ENCODE results near the gene GMDS. TPM values are rescaled to one million over a fixed set of nuclear protein-coding genes. Genes with fewer than 3 reads are reported as not detected.

Gene GMDS
- total RNA-seq, 1 experiment from 2014 or later, result 31.1 TPM

DNA sequence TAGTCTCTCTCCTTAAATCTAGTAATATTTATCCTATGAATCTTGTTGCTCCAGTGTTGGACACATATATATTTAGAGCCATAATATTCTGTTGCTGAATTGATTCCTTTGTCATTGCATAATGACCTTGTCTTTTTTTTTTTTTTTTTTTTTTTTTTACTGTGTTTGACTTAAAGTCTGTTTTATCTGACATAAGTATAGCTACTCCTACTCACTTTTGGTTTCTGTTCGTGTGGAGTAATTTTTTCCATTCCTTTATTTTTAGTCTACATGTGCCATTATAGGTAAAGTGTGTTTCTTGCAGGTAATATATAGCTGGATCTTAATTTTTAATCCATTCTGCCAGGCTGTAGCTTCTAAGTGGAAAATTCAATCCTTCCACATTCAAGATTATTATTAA, 166.5 kb downstream of the GMDS start:
- POLR2A ChIA-PET, result no interaction called here
- BruUV-seq (replicated peaks), result no TSS peak
- no peaks in the 10 kb centered on the region for H3K36me3 Mint-ChIP-seq (ENCODE audit: insufficient read depth, unreplicated experiment)

DNA sequence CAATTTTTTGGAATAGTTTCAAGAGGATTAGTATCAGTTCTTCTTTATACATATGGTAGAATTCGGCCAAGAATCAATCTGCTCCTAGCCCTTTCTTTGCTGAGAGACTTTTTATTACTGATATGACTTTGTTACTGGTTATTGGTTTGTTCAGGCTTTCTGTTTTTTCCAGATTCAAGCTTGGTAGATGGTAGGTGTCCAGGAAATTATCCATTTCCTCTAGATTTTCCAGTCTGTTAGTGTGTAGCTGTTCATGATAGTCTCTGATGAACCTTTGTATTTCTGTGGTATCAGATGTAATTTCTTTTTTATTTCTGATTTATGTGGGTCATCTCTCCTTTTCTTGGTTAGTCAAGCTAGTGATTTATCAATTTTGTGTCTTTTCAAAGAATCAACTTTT, 167.6 kb downstream of the GMDS start:
- POLR2A ChIA-PET, result no interaction called here

More for the DNA sequence above, 166.5 kb downstream of the GMDS start:
- no peak for DNase-seq
- Mint-ChIP-seq H3K9me3 (ENCODE audit: unreplicated experiment) (no peaks in the 10 kb centered on the region), H3K4me3 (ENCODE audit: unreplicated experiment) (no peak overlapping the region), H3K4me1 (ENCODE audit: low read depth, unreplicated experiment) (no peaks in the 10 kb centered on the region), H3K27ac (ENCODE audit: unreplicated experiment) (no peak overlapping the region), H3K27me3 (ENCODE audit: insufficient read depth, unreplicated experiment) (no peaks in the 10 kb centered on the region)
- TF ChIP-seq CTCF (IDR thresholded peaks at IDR 0.05; ENCODE audit: insufficient read depth in 1 of 2, low read depth in 1 of 2, low read length in 1 of 2, severe bottlenecking in 1 of 2, unreplicated experiment in 1 of 2), result no peak
- Histone ChIP-seq H3K4me1 (no peaks in the 10 kb centered on the region), H3K27me3 (replicated peaks; ENCODE audit: control insufficient read depth, insufficient read depth, low read length) (no peaks in the 10 kb centered on the region), H3K36me3 (ENCODE audit: control insufficient read depth, insufficient read depth, low read length) (no peaks in the 10 kb centered on the region), H3K4me3 (ENCODE audit: low read depth, low read length) (no peak overlapping the region), H3K9me3 (no peaks in the 10 kb centered on the region)
- intact Hi-C loops (cut with micrococcal nuclease; ENCODE audit: unreplicated experiment), result no loop called here
- CTCF ChIA-PET, result interaction anchor here (0.6 kb wide), 1 partner anchor 322 kb away, joined by 3 read pairs; no protein-coding TSS in a partner anchor

DNA sequence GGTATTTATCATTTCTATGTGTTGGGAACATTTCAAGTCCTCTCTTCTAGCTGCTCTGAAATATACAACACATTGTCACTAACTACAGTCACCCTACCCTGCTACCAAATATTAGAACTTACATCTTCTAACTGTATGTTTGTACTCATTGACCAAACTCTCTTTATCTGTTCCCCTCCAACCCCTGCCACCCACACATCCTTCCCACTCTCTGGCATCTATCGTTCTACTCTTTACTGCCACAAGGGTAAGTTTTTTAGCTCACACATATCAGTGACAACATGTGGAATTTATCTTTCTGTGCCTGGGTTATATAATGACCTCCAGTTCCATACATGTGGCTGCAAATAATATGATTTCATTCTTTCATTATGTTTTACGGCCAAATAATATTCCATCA, 171.9 kb downstream of the GMDS start:
- Histone ChIP-seq H3K27me3 (replicated peaks; ENCODE audit: control insufficient read depth, insufficient read depth, low read length) (no peaks in the 10 kb centered on the region), H3K4me1 (no peaks in the 10 kb centered on the region), H3K9me3 (no peaks in the 10 kb centered on the region), H3K36me3 (ENCODE audit: control insufficient read depth, insufficient read depth, low read length) (no peaks in the 10 kb centered on the region), H3K4me3 (ENCODE audit: low read depth, low read length) (no peak overlapping the region)
- no TSS peak for BruUV-seq (replicated peaks)
- CTCF ChIA-PET, result no interaction called here
- intact Hi-C loops (cut with micrococcal nuclease; ENCODE audit: unreplicated experiment), result no loop called here
- TF ChIP-seq CTCF (IDR thresholded peaks at IDR 0.05; ENCODE audit: insufficient read depth in 1 of 2, low read depth in 1 of 2, low read length in 1 of 2, severe bottlenecking in 1 of 2, unreplicated experiment in 1 of 2), result no peak
- H3K9me3 Mint-ChIP-seq (ENCODE audit: unreplicated experiment), result no peaks in the 10 kb centered on the region
- H3K36me3 Mint-ChIP-seq (ENCODE audit: insufficient read depth, unreplicated experiment), result no peaks in the 10 kb centered on the region
- H3K4me1 Mint-ChIP-seq (ENCODE audit: low read depth, unreplicated experiment), result no peaks in the 10 kb centered on the region
- no peak overlapping the region for H3K4me3 Mint-ChIP-seq (ENCODE audit: unreplicated experiment)
- H3K27ac Mint-ChIP-seq (ENCODE audit: unreplicated experiment), result no peak overlapping the region
- H3K27me3 Mint-ChIP-seq (ENCODE audit: insufficient read depth, unreplicated experiment), result no peaks in the 10 kb centered on the region
- no peak for DNase-seq
- POLR2A ChIA-PET, result no interaction called here

More for the DNA sequence above, 167.6 kb downstream of the GMDS start:
- H3K27ac Mint-ChIP-seq (ENCODE audit: unreplicated experiment), result no peak overlapping the region
- Histone ChIP-seq H3K4me1 (no peaks in the 10 kb centered on the region), H3K9me3 (no peaks in the 10 kb centered on the region), H3K36me3 (ENCODE audit: control insufficient read depth, insufficient read depth, low read length) (no peaks in the 10 kb centered on the region), H3K4me3 (ENCODE audit: low read depth, low read length) (no peak overlapping the region), H3K27me3 (replicated peaks; ENCODE audit: control insufficient read depth, insufficient read depth, low read length) (no peaks in the 10 kb centered on the region)
- intact Hi-C loops (cut with micrococcal nuclease; ENCODE audit: unreplicated experiment), result no loop called here
- CTCF ChIA-PET, result no interaction called here
- no TSS peak for BruUV-seq (replicated peaks)
- DNase-seq, result no peak
- H3K36me3 Mint-ChIP-seq (ENCODE audit: insufficient read depth, unreplicated experiment), result no peaks in the 10 kb centered on the region
- no peak overlapping the region for H3K4me3 Mint-ChIP-seq (ENCODE audit: unreplicated experiment)
- H3K27me3 Mint-ChIP-seq (ENCODE audit: insufficient read depth, unreplicated experiment), result no peaks in the 10 kb centered on the region
- no peaks in the 10 kb centered on the region for H3K4me1 Mint-ChIP-seq (ENCODE audit: low read depth, unreplicated experiment)
- TF ChIP-seq CTCF (IDR thresholded peaks at IDR 0.05; ENCODE audit: insufficient read depth in 1 of 2, low read depth in 1 of 2, low read length in 1 of 2, severe bottlenecking in 1 of 2, unreplicated experiment in 1 of 2), result no peak
- H3K9me3 Mint-ChIP-seq (ENCODE audit: unreplicated experiment), result no peaks in the 10 kb centered on the region

All from Caco-2 (cell line).